GM12878 (cell line): ENCODE measurements around the gene CCDC9.

Experiments
- EP300 ChIP-seq, 2 experiments: fragments of 150-350 bp in 1 of 2; IDR thresholded peaks; 2 replicates each; pipeline ENCODE4 v1.6.1; 2011 to 2012; ENCODE audit warnings: low read depth in 2 of 2, low read length in 2 of 2, borderline replicate concordance in 1 of 2, improper control_type of control experiment in 1 of 2, inconsistent platforms in 1 of 2; ENCODE audit not compliant: control insufficient read depth in 1 of 2
- POLR2AphosphoS5 ChIP-seq: IDR thresholded peaks from 2 replicates; pipeline ENCODE4 v1.6.1; 2011; ENCODE audit warnings: mild to moderate bottlenecking, low read length, inconsistent platforms
- RAD21 ChIP-seq: IDR thresholded peaks from 2 replicates; pipeline ENCODE4 v1.6.1; 2011; ENCODE audit warnings: mild to moderate bottlenecking, low read depth, low read length, moderate library complexity; ENCODE audit not compliant: insufficient read depth
- RB1 ChIP-seq: fragments of 450-650 bp; formaldehyde crosslinking; IDR thresholded peaks from 2 replicates; pipeline ENCODE4 v1.6.1; 2017; ENCODE audit warnings: mild to moderate bottlenecking, borderline replicate concordance
- RCOR1 ChIP-seq: conservative IDR thresholded peaks from 2 replicates; pipeline ENCODE4 v1.6.1; 2012; ENCODE audit warnings: low read depth, low read length, improper control_type of control experiment
- REST ChIP-seq: IDR thresholded peaks from 2 replicates; pipeline ENCODE4 v1.6.1; 2012; ENCODE audit warnings: mild to moderate bottlenecking, low read depth, low read length
- SIN3A ChIP-seq: IDR thresholded peaks from 2 replicates; pipeline ENCODE4 v1.6.1; 2012; ENCODE audit warnings: low read depth, low read length, improper control_type of control experiment
- STAT3 ChIP-seq: IDR thresholded peaks from 2 replicates; pipeline ENCODE4 v1.6.1; 2011; ENCODE audit warnings: low read depth, low read length, improper control_type of control experiment
- SUPT20H ChIP-seq: IDR thresholded peaks from 2 replicates; pipeline ENCODE4 v1.6.1; 2011; ENCODE audit warnings: low read depth, mild to moderate bottlenecking, low read length, moderate library complexity, borderline replicate concordance; ENCODE audit not compliant: control insufficient read depth
- ZNF274 ChIP-seq: IDR thresholded peaks from one replicate; pipeline ENCODE4 v1.8.0; 2011; ENCODE audit not compliant: insufficient read length, insufficient read depth
- ZSCAN29 ChIP-seq: fragments of 450-650 bp; IDR thresholded peaks from 2 replicates; pipeline ENCODE4 v1.6.1; 2017; ENCODE audit warnings: mild to moderate bottlenecking, moderate library complexity
- TF ChIP-seq, protein P1 (sequence below), 3 experiments: IDR thresholded peaks in 2 of 3; conservative IDR thresholded peaks in 1 of 3; 2 replicates each; pipeline ENCODE4 v1.5.1; 2011; ENCODE audit warnings: low read depth in 3 of 3, low read length in 3 of 3, mild to moderate bottlenecking in 3 of 3, control low read depth in 2 of 3, moderate library complexity in 2 of 3, inconsistent platforms in 1 of 3, mixed read lengths in 1 of 3; ENCODE audit not compliant: control insufficient read depth in 2 of 3, insufficient read depth in 1 of 3; ENCODE audit errors: extremely low read depth in 1 of 3
- TF ChIP-seq, protein P2 (sequence below): fragments of 450-650 bp; formaldehyde crosslinking; IDR thresholded peaks from 2 replicates; pipeline ENCODE4 v1.5.0; 2022; ENCODE audit warnings: mild to moderate bottlenecking, missing genetic modification characterization

GRCh38 chr19:47312366-47313006 is 56.2 kb downstream of the CCDC9 start:
- TF ChIP-seq ZNF274 (no peak), POLR2AphosphoS5 (no peak), SIN3A (no peak), RB1 (no peak), ZSCAN29 (no peak), REST (no peak), STAT3 (no peak), EP300 (IDR thresholded peaks at IDR 0.05; ENCODE audit: borderline replicate concordance in 1 of 2, control insufficient read depth in 1 of 2, low read depth in 2 of 2, low read length in 2 of 2) (no peak), RAD21 (no peak), RCOR1 (no peak), SUPT20H (no peak)
- TF ChIP-seq, protein P1, sequence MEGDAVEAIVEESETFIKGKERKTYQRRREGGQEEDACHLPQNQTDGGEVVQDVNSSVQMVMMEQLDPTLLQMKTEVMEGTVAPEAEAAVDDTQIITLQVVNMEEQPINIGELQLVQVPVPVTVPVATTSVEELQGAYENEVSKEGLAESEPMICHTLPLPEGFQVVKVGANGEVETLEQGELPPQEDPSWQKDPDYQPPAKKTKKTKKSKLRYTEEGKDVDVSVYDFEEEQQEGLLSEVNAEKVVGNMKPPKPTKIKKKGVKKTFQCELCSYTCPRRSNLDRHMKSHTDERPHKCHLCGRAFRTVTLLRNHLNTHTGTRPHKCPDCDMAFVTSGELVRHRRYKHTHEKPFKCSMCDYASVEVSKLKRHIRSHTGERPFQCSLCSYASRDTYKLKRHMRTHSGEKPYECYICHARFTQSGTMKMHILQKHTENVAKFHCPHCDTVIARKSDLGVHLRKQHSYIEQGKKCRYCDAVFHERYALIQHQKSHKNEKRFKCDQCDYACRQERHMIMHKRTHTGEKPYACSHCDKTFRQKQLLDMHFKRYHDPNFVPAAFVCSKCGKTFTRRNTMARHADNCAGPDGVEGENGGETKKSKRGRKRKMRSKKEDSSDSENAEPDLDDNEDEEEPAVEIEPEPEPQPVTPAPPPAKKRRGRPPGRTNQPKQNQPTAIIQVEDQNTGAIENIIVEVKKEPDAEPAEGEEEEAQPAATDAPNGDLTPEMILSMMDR (IDR thresholded peaks at IDR 0.05 in 2 of 3, conservative IDR thresholded peaks at IDR 0.05 in 1 of 3; ENCODE audit: control insufficient read depth in 2 of 3, extremely low read depth in 1 of 3, insufficient read depth in 1 of 3, low read depth in 3 of 3, low read length in 3 of 3), result no peak
- TF ChIP-seq, protein P2, sequence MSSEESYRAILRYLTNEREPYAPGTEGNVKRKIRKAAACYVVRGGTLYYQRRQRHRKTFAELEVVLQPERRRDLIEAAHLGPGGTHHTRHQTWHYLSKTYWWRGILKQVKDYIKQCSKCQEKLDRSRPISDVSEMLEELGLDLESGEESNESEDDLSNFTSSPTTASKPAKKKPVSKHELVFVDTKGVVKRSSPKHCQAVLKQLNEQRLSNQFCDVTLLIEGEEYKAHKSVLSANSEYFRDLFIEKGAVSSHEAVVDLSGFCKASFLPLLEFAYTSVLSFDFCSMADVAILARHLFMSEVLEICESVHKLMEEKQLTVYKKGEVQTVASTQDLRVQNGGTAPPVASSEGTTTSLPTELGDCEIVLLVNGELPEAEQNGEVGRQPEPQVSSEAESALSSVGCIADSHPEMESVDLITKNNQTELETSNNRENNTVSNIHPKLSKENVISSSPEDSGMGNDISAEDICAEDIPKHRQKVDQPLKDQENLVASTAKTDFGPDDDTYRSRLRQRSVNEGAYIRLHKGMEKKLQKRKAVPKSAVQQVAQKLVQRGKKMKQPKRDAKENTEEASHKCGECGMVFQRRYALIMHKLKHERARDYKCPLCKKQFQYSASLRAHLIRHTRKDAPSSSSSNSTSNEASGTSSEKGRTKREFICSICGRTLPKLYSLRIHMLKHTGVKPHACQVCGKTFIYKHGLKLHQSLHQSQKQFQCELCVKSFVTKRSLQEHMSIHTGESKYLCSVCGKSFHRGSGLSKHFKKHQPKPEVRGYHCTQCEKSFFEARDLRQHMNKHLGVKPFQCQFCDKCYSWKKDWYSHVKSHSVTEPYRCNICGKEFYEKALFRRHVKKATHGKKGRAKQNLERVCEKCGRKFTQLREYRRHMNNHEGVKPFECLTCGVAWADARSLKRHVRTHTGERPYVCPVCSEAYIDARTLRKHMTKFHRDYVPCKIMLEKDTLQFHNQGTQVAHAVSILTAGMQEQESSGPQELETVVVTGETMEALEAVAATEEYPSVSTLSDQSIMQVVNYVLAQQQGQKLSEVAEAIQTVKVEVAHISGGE (CRISPR knock-in tag), result no peak
